NCI-H187 (cell line): Measurements from ENCODE around the gene ELF3.
A peak's percentile ranks its signal among the peaks of the same experiment; 100 is the strongest.
"Not testable (repeated sequence)": the region's sequence is repeated elsewhere in the genome, so short reads cannot be mapped to it uniquely, and the experiment has no call there.

Source experiments
- DNase-seq, 2 experiments: peaks; one replicate each; lab custom pipeline; 2025; lab: John Stamatoyannopoulos, UW

The ELF3 gene

DNA sequence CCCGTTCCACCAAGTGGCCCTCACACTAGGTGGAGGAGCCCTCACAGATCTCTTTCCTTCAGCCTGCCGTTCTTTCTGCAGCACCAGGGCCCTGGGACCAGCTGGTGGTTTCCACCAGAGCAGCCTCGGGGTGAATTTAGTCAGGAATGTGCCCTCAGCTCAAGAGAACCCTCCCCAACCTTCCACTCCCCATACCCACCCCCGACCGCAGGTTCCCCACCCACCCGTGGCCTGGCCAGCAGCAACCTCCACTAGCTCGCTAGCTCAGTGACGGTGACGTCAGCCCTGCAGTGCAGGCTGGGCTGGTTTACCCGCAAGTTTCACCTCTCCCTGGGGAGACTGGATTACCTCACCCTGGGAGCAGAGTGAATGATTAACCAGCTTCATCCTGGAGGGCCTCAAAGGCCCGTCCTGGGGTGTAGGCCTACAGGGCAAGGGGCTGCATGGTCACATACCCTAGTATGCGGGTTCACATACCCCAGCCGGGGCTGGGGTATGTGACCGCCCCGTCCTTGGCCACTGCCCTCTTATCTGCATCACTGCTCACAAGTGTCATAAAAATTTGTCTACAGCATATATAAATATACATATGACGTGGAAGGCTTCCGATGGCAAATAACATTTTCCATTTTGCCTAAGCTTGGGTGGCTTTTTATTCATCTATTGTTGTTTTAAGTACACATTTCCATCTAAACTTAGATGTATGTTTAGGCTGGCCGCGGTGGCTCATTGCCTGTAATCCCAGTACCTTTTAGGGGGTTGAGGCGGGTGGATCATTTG, 24.5 kb downstream of the ELF3 start:
- DNase-seq, result peak; percentile 83

DNA sequence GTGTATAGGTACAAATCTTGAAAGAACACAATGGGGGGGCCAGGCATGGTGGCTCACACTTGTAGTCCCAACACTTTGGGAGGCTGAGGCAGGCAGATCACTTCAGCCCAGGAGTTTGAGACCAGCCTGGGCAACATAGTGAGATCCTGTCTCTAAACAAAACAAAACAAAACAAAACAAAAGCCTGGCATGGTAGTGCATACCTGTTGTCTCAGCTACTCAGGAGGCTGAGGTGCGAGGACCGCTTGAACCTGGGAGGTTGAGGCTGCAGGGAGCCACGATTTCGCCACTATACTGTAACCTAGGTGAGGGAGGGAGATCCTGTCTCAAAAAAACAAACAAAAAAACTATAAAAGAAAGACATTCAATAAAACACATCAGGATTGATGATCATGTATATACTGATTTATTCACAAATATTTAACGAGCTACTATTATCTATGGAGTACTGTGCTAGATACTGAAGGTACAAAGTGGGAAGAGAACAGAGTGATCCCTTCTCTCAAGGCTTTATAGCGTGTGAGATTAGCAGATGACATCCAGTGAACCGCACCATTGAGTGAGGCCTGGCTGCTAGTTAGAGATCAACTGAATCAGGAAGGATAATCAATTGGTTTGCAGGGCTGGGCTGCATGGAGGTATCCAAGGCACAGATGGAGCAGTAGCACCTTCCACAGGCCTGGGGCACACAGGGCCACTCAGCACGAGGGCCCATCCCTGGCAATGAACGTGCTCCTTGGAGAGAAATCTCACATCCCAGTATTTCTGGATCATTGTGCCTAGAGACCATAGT, 26.4 kb downstream of the ELF3 start:
- DNase-seq, result no peak

DNA sequence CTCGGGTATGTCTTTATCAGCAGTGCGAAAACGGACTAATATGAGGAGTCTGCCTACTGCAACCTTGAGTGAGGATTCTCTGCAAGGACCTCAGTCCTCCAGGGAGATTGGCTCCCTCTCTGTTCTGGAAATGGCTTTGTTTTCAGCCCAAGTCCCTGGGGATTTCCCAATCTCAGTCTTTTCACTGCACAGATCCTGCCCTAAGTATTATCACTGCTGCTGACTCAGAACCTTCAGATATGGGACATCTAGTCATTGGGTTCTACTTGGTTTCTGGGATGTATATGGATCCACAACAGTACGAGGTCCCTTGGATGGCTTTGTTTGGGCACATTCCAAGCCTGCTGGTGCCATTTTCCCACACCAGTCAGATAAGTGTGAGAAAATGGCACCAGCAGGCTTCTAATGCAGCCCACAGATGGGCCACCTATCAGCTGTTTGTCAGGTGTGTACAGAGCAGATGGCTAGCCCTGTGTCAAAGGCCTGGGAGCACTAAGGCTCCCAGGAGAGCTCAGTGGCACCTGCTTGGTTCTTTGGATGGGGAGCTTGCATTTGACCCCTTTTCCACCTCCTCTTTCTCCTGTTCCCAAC, 27.4 kb downstream of the ELF3 start:
- DNase-seq, result no peak

DNA sequence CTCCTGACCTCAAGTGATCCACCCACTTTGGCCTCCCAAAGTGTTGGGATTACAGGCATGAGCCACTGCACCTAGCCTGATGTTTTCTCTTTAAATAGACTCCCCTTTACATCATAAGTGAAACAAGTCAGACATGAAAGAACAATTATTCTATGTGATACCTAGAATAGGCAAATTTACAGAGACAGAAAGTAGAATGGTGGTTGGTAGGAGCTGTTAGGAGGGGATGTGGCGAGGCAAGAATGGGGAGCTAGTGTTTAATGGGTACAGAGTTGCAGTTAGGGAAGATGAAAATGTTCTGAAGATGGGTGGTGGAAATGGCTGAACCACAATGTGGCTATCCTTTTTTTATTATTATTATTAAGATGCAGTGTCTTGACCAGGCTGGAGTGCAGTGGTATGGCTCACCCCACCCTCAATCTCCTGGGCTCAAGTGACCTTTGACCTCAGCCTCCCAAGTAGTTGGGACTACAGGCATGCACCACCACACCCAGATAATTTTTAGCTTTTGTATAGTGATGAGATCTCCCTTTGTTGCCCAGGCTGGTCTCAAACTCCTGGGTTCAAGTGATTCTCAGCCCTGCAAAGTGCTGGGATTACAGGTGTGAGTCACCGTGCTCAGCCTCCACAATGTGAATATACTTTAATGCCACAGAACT, 28.4 kb downstream of the ELF3 start:
- DNase-seq, result no peak

DNA sequence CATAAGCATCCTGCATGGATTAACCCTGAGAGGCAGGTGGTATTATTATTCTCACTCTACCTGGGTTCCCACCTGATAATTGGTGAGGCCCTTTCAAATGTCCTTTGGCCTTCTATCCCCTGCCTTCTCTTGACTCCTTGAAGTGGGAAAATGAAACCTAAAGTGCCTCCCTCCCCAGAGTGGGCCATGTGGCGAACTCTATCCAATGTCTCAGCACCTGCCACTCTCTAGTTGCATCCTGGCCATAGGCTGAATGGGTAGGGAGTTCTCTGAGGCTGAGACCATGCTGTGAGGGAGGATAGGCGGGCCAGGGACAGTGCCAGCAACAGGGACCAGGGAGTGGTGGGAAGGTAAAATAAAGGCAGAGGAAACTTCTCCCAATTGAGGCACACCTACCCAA, 35.3 kb downstream of the ELF3 start:
- peak; percentile 83 to 88 for DNase-seq

DNA sequence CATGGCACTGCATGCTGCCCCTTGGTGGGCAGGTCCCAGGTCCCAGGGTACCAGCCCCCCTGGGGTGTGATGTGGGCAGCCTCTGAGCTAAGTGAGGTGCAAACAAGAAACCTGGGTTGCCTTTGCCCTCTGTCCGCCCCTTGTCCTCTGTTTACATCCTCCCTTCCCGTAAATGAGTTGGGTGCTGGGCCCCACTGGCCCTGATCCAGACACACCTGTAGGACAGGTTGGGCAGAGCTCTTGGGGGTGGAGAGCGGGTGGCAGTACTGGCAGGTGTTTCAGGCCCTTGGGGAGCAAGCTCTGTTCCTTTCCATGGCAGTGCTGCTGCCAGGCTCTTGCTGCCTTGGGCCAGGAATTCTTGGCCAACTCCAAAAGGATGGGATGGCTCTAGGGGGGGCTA, 35.8 kb downstream of the ELF3 start:
- peak; percentile 43 to 77 for DNase-seq

DNA sequence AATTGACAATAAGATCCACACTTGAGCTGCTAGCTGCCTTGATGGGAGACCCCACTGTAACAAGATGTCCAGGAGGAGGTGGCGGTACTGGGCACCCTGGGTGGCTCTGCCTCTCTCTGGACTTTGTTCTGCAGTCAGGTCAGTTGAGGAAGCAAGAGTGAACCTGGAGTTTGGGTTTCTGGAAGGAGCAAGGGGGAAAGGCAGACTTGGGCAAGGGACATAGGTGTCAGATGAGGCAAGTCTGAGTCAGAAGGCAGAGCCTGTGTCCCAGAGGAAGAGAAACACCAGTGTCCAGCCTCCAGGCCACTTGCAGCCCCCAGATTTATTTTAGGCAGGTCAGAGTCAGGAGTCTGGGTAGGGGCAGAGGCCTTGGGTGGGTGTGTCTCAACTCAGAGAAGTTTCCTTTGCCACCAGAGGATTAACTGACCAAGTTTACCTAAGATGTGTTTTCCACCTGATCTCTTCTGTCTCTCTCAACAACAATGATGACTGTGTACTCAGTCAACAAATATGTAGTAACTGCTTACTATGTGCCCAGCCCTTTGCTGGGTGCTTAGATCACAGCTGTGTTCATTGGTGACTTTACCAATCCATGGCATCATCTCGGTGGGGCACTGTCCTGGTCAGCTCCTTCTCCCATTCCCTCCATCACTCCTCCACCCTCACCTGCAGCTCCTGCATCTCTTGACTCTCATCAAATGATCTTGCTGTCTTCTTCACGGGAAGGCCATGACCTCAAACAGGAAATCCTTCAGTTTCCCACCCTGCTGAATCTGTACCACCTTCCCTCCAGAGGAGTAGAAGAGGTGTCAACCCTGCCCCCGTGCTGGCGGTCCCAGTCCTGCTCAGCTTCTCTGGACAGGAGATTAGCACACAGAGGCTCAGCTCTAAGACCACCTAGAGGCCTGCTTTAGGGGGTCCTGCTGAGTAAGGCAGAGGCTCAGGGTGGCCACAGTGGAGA, 36.6 kb downstream of the ELF3 start:
- DNase-seq, result no peak

DNA sequence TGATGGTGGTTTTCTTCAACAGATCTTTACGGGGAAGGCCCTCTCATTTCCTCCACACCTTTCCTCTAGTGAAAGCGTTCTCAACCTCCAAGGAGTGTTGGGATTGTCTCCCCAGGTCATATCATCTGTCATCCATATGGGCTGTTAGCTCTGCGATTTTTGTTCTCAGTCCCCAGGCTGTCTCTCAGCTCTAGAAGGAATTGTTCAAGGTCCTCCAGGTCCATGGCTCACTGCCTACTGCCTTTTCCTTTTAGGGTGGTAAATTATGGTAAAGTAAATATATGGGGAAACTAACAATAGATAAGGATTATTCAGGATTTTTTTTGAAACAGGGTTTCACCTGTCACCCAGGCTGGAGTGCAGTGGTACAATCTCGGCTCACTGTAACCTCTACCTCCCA, 37.6 kb downstream of the ELF3 start:
- DNase-seq, result no peak

DNA sequence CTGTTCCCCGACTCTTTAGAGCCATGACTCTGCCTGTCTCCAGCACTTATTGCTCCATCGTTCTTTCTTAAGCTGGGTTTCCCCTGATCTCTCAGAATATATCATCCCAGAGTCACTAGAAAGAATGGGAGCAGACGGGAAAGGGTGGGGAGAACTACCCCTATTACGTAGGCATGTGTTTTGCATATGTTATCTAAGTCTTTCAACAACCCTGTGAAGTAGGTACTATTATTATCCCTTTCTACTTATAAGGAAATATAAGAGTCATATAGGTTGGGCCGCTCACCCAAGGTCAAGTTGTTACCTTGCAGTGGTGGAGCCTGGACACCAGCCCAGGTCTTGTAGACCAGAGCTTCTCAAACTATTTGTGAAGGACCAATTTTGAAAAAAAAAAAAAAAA, 38.7 kb downstream of the ELF3 start:
- DNase-seq, result no peak

DNA sequence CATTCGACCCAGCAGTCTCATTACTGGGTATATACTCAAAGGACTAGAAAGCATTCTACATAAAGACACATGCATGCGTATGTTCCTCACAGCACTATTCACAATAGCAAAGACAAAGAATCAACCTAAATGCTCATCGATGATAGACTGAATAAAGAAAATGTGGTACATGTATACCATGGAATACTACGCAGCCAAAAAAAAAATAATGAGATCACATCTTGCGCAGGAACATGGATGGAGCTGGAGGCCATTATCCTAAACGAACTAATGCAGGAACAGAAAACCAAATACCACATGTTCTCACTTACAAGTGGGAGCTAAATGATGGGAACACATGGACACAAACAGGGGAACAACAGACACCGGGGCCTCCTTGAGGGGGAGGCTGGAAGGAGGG, 43.7 kb downstream of the ELF3 start:
- no peak for DNase-seq

DNA sequence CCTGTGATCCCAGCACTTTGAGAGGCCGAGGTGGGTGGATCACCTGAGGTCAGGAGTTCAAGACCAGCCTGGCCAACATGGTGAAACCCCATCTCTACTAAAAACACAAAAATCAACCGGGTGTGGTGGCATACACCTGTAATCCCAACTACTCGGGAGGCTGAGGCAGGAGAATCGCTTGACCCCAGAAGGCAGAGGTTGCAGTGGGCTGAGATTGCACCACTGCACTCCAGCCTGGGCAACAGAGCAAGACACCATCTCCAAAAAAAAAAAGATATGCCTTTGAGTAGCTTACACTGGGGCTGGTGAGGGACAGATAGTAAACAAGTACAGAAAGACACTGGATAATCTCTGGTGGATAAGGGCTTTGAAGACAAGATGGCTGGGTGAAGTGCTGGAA, 44.3 kb downstream of the ELF3 start:
- DNase-seq, result not testable (repeated sequence)

DNA sequence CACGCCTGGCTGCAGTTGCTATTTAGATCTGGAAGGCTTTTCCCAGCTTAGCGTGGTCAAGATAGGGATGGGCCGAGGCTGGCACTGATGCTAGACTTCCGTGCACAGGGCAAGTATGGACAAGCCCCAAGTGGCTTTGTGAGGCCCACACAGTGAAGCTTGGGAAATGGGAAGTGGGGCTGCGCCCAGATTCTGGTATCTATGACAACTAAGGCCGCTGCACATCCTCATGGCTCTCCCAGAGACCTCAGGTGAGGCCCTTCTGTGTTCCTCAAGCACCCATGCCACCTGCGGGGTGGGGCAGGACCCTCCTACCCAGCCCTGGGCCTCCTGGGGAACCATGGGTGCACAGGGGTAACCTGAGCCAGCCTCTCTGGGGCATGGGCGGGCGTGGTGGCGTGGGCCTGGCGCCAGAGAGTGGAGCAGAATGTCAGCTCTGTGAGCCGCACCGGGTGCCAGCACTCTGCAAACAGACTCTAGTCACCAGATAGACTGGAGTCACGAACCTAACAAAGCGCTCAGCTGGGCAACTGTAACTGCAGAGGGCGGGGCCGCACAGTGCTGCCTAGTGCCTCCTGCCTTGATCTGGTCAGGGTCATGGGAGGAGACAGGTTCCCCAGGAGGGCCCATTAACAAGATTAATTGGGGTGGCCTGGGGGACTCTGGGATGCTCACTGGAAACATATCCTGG, 46.4 kb downstream of the ELF3 start:
- DNase-seq, result peak; percentile 96 to 100

DNA sequence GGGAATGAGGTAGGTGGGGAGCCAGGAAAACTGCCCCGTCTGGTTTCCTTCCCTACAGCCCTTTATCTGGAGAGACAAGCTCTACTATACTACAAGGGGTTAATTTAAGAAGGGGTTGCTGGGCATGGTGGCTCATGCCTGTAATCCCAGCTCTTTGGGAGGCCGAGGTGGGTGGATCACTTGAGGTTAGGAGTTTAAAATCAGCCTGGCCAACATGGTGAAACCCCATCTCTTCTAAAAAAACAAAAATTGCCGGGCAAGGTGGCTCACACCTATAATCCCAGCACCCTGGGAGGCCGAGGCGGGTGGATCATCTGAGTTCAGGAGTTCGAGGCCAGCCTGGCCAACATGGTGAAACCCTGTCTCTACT, 46.9 kb downstream of the ELF3 start:
- not testable (repeated sequence) for DNase-seq

DNA sequence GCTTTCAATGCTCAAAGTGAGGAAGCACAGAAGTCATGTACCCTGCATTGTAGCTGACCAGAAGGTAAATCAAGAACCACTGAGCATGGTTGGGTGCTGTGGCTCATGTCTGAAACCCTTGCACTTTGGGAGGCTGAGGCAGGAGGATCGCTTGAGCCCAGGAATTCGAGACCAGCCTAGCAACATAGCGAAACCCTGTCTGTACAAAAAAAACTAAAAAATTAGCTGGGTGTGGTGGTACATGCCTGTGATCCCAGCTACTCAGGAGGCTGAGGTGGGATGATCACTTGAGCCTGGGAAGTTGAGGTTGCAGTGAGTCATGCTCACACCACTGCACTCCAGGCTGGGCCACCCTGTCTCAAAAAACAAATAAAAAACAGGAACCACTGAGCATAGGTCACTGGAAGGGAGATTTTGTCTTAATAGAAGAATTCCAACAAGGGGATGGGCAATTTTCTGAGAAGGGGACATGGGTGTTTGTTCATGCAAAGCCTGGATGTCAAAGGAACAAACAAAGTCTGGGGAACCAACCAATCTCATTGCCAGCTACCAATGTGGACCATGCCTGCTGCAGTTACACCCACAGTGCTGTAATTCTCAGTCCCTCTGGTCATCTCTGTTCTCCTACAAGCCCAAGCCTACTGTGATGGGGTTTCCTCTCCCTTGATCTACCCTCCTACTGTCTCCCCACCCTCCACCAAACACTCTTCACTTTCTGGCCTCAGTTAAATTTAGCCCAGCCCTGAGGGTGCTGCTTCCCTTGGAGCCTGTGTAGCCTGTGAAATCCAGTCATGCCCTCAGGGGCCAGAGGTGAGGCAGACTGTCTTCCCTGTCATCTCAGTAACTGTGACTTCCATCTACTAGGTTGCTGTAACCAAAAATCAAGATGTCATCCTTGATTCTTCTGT, 47.9 kb downstream of the ELF3 start:
- no peak for DNase-seq

DNA sequence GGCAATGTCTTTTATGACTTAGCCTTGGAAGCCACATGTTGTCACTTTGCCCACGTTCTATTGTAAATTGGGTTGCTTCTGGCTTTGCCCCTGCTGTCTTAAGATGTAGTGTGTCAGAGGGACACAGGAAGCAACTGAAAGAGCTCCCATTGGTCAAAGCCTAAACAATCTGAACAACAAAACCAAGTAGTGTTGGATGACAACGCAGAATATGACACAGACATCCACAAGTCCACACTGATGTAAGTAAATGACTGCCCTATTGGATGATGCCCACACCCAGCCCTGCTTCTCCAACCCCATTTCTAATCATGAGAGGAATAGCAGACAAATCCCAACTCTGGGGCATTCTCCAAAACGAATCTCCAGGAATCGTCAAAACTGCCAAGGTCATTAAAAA, 50.7 kb downstream of the ELF3 start:
- DNase-seq, result no peak

DNA sequence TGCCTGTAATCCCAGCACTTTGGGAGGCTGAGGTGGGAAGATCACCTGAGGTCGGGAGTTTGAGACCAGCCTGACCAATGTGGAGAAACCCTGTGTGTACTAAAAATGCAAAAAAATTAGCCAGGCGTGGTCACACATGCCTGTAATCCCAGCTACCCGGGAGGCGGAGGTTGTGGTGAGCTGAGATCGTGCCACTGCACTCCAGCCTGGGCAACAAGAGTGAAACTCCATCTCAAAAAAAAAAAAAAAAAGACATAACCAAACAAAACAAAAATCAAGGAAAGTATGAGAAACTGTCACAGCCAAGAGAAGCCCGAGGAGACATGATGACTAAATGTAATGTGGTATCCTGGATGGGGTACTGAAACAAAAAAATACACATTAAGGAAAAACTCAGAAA, 51.4 kb downstream of the ELF3 start:
- not testable (repeated sequence) for DNase-seq

DNA sequence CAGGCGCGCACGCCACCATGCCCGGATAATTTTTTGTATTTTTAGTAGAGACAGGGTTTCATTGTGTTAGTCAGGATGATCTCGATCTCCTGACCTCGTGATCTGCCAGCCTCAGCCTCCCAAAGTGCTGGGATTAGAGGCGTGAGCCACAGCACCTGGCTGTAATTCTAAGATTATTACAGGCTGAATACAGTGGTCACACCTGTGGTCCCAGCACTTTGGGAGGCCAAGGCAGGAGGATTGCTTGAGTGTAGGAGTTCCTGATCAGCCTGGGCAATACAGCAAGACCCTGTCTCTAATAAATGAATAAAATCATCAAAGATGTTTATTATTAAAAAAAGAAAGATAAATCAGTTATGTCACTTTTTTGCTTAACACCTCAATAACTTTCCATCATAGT, 52.2 kb downstream of the ELF3 start:
- DNase-seq, result not testable (repeated sequence)

DNA sequence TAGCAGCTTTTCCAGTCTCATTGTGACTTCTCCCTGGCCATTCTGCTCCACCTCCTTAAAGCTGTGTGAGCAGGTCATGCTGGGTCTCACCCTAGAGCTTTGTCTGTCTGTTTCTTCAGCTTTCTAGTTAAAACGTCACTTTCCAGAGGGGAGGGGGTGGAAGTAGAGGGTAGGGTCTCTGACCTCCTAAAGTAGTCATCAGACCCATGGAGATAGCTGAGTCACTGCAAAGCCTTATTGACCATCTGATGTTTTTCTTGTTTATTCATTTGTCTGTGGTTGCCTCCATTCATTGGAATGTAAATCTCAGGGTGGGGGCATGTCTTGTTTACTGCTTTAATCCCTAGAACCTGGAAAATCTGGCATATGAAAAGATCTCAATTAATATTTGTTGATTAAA, 52.7 kb downstream of the ELF3 start:
- DNase-seq, result no peak

DNA sequence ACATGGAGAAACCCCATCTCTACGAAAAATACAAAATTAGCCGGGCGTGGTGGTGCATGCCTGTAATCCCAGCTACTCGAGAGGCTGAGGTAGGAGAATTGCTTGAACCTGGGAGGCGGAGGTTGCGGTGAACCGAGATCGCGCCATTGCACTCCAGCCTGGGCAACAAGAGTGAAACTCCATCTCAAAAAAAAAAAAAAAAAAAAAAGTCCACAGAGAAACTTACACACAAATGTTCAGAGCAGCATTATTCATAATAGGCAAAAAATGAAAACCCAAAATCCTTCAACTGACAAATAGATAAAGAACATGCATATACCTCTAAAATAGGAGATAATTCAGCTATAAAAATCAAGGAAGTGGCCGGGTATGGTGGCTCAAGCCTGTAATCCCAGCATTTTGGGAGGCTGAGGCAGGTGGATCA, 54.5 kb downstream of the ELF3 start:
- not testable (repeated sequence) for DNase-seq
